ENCODE measurements around the gene GYG1.

GYG1 gene

GRCh38 chr3:149058198-149058597 lies 66.9 kb downstream of the GYG1 start:
- no peaks in the 10 kb centered on the region for H3K27me3 ChIP-seq (ENCODE audit: control insufficient read depth, insufficient read depth, low read length)
- no peak overlapping the region for H3K9ac ChIP-seq (ENCODE audit: low read length)
- H3K4me3 ChIP-seq (ENCODE audit: low read length): no peak overlapping the region
- peaks cover 60% of the 10 kb centered on the region for H3K36me3 ChIP-seq (ENCODE audit: control insufficient read depth, low read depth, low read length)
- no peaks in the 10 kb centered on the region for H3K4me1 ChIP-seq (ENCODE audit: control insufficient read depth, low read depth, low read length)
- no peak overlapping the region for H3K27ac ChIP-seq (ENCODE audit: low read length)
- H3K9me3 ChIP-seq (ENCODE audit: control insufficient read depth, low read depth, low read length): no peaks in the 10 kb centered on the region

- Histone ChIP-seq H3K9me3 (ENCODE audit: control insufficient read depth, low read depth, low read length) (no peaks in the 10 kb centered on the region), H3K27me3 (ENCODE audit: control insufficient read depth, insufficient read depth, low read length) (no peaks in the 10 kb centered on the region), H3K27ac (ENCODE audit: low read length) (no peak overlapping the region), H3K9ac (ENCODE audit: low read length) (no peak overlapping the region), H3K4me1 (ENCODE audit: control insufficient read depth, low read depth, low read length) (no peaks in the 10 kb centered on the region), H3K4me3 (ENCODE audit: low read length) (no peak overlapping the region), H3K36me3 (ENCODE audit: control insufficient read depth, low read depth, low read length) (peaks cover 57% of the 10 kb centered on the region)
Observed at GRCh38 chr3:149058602-149059001, 67.3 kb downstream of the GYG1 start.

- Histone ChIP-seq H3K27me3 (ENCODE audit: control insufficient read depth, insufficient read depth, low read length) (no peaks in the 10 kb centered on the region), H3K4me1 (ENCODE audit: control insufficient read depth, low read depth, low read length) (no peaks in the 10 kb centered on the region), H3K4me3 (ENCODE audit: low read length) (no peak overlapping the region), H3K9ac (ENCODE audit: low read length) (no peak overlapping the region), H3K27ac (ENCODE audit: low read length) (no peak overlapping the region), H3K9me3 (ENCODE audit: control insufficient read depth, low read depth, low read length) (no peaks in the 10 kb centered on the region), H3K36me3 (ENCODE audit: control insufficient read depth, low read depth, low read length) (peaks cover 42% of the 10 kb centered on the region)
Observed at GRCh38 chr3:149061776-149062175, 70.4 kb downstream of the GYG1 start.

- H3K36me3 ChIP-seq (ENCODE audit: control insufficient read depth, low read depth, low read length): peaks cover 55% of the 10 kb centered on the region
- H3K27me3 ChIP-seq (ENCODE audit: control insufficient read depth, insufficient read depth, low read length): no peaks in the 10 kb centered on the region
- no peaks in the 10 kb centered on the region for H3K4me1 ChIP-seq (ENCODE audit: control insufficient read depth, low read depth, low read length)
- no peak overlapping the region for H3K27ac ChIP-seq (ENCODE audit: low read length)
- H3K4me3 ChIP-seq (ENCODE audit: low read length): no peak overlapping the region
- no peak overlapping the region for H3K9ac ChIP-seq (ENCODE audit: low read length)
- H3K9me3 ChIP-seq (ENCODE audit: control insufficient read depth, low read depth, low read length): no peaks in the 10 kb centered on the region
Observed at GRCh38 chr3:149067883-149068282, 76.5 kb downstream of the GYG1 start.

Data from iPS-18a (cell line).